ENCODE results near the gene MPP7. TPM values are rescaled to one million over a fixed set of nuclear protein-coding genes. Genes with fewer than 3 reads are reported as not detected.

MPP7 gene
- total and polyA plus RNA-seq, 3 donors from 2014 or later, result 9.7 to 22.7 (median 10.8) TPM

DNA sequence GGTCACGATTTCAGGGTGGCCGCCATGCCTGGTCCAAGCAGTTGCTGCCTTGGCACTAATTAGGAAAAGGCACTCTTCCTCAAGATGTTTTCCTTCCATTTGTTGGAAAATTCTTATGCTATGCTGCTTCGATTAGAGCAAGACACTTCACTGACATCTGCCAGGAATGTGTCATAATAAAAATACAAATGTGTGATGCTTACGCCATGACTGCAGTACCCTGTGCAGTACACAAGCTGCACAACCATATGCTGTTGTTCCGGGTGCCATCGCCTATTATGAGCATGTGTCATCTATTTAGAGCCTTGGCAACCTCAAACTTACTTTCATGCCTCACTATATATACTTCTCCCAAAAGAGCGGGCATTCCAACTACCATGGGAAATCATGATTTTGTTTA lies 14.9 kb upstream of the MPP7 start:
- DNase-seq, result no peak
- 89 to 91% methylated on average over 7 of the region's 7 CpGs for WGBS, 2 donors
- H3K36me3 ChIP-seq (ENCODE audit: low read depth, missing control alignments), result no peaks in the 10 kb centered on the region
- no peaks in the 10 kb centered on the region for H3K27me3 ChIP-seq
- no peak overlapping the region for H3K27ac ChIP-seq
- H3K9me3 ChIP-seq, result no peaks in the 10 kb centered on the region
- TF ChIP-seq, protein P1, sequence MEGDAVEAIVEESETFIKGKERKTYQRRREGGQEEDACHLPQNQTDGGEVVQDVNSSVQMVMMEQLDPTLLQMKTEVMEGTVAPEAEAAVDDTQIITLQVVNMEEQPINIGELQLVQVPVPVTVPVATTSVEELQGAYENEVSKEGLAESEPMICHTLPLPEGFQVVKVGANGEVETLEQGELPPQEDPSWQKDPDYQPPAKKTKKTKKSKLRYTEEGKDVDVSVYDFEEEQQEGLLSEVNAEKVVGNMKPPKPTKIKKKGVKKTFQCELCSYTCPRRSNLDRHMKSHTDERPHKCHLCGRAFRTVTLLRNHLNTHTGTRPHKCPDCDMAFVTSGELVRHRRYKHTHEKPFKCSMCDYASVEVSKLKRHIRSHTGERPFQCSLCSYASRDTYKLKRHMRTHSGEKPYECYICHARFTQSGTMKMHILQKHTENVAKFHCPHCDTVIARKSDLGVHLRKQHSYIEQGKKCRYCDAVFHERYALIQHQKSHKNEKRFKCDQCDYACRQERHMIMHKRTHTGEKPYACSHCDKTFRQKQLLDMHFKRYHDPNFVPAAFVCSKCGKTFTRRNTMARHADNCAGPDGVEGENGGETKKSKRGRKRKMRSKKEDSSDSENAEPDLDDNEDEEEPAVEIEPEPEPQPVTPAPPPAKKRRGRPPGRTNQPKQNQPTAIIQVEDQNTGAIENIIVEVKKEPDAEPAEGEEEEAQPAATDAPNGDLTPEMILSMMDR (IDR thresholded peaks at IDR 0.05), result no peak
- no peak for TF ChIP-seq POLR2A (IDR thresholded peaks at IDR 0.05)
- intact Hi-C loops (cut with DNase I; ENCODE audit: low total_unique reads), result no loop called here
- H3K4me1 ChIP-seq, result no peaks in the 10 kb centered on the region
- no peak overlapping the region for H3K4me3 ChIP-seq

DNA sequence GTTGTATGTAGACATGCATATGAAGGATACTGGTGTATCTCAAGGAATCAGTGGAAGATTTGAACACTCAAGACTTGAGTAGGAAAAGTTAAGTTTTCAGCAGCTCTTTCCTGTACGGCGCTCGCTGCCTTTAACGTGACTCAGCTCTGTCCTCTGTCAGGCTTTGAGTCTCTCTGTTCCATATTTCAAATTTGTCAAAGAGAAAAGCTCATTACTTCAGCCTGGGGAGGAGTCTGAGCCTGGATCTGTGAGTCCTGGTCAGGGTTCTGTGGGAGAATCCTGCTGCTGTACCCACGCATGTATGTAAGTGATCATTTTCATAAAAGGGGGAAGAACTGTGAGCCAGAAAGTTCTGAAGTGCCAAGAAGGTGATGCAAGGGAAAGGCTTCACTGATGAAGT lies 13.8 kb upstream of the MPP7 start:
- no peaks in the 10 kb centered on the region for H3K36me3 ChIP-seq (ENCODE audit: low read depth, missing control alignments)
- WGBS, 2 donors, result 87 to 89% methylated on average over 5 of the region's 5 CpGs
- no peak overlapping the region for H3K4me3 ChIP-seq
- no peaks in the 10 kb centered on the region for H3K4me1 ChIP-seq
- intact Hi-C loops (cut with DNase I; ENCODE audit: low total_unique reads), result no loop called here
- no peak overlapping the region for H3K27ac ChIP-seq
- TF ChIP-seq, protein P1 (IDR thresholded peaks at IDR 0.05), result no peak
- TF ChIP-seq POLR2A (IDR thresholded peaks at IDR 0.05), result no peak
- DNase-seq, result no peak
- no peaks in the 10 kb centered on the region for H3K9me3 ChIP-seq
- no peaks in the 10 kb centered on the region for H3K27me3 ChIP-seq

DNA sequence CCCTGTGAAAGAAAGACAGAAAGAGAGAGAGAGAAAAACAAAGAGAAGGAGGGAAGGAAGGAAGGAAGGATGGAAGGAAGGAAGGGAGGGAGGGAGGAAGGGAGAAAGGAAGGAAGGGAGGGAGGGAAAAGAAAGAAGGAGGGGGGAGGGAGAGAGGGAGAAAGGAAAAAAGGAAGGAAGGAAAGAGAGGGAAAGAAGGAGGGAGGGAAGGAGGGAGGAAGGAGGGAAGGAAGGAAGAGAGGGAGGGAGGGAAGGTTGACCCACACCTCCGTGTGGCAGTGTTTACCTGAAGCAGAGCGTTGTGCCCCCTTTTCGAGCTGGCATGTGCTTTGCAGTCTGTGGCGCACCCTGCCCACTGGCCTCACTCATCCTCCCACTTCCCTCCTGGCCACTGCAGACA lies 12.3 kb upstream of the MPP7 start:
- WGBS, 2 donors, result 57 to 60% methylated on average over 4 of the region's 4 CpGs
- H3K36me3 ChIP-seq (ENCODE audit: low read depth, missing control alignments), result no peaks in the 10 kb centered on the region

DNA sequence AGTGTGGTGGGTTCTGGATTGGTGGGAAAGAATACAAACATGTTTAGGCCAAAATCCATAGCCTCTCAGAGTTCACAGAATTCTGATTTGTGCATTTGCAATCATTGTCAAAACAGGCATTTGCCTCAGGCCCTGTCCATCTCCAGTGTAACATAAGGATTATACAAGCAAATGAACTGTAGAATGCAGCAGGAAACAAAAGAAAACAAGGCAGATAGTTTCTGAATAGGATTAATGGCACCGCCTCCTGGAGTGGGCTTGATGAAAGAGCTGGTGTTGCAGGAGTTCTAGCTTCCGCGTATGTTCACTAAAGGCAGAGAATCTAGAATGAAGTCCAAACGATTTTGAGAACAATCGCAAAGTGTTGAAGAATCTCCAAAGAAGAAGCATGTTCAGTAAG lies 11.3 kb upstream of the MPP7 start:
- Histone ChIP-seq H3K4me3 (no peak overlapping the region), H3K4me1 (no peaks in the 10 kb centered on the region), H3K36me3 (ENCODE audit: low read depth, missing control alignments) (no peaks in the 10 kb centered on the region), H3K27ac (no peak overlapping the region), H3K9me3 (no peaks in the 10 kb centered on the region), H3K27me3 (no peaks in the 10 kb centered on the region)
- intact Hi-C loops (cut with DNase I; ENCODE audit: low total_unique reads), result no loop called here
- TF ChIP-seq, protein P1 (IDR thresholded peaks at IDR 0.05), result no peak
- no peak for TF ChIP-seq POLR2A (IDR thresholded peaks at IDR 0.05)
- WGBS, 2 donors, result 76 to 90% methylated on average over 5 of the region's 5 CpGs
- DNase-seq, result no peak

More for the DNA sequence above, 12.3 kb upstream of the MPP7 start:
- no peak for TF ChIP-seq POLR2A (IDR thresholded peaks at IDR 0.05)
- TF ChIP-seq, protein P1 (IDR thresholded peaks at IDR 0.05), result no peak
- Histone ChIP-seq H3K27me3 (no peaks in the 10 kb centered on the region), H3K27ac (no peak overlapping the region), H3K9me3 (no peaks in the 10 kb centered on the region), H3K4me1 (no peaks in the 10 kb centered on the region), H3K4me3 (no peak overlapping the region)
- no peak for DNase-seq
- intact Hi-C loops (cut with DNase I; ENCODE audit: low total_unique reads), result no loop called here

DNA sequence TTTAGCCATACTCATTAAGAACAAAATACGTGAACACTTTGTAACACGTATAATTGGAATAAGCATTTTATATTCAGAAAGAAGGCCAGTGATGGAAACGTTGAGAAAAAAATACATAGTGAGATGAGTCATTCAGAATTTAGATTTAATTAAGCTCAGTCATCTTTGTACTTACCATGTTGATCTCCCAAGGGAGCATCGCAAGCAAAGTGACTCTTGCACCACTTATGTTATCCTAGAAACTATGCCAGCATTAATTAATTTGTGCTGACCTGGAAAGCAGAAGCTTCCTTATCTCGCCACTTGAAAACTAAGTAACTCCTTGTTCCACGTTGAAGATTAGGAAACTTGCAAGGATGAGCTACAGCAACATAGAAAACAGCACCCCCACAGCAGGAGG lies 9.7 kb upstream of the MPP7 start:
- intact Hi-C loops (cut with DNase I; ENCODE audit: low total_unique reads), result no loop called here
- no peak for DNase-seq
- Histone ChIP-seq H3K36me3 (ENCODE audit: low read depth, missing control alignments) (no peaks in the 10 kb centered on the region), H3K27me3 (no peaks in the 10 kb centered on the region), H3K27ac (no peak overlapping the region), H3K4me1 (no peaks in the 10 kb centered on the region), H3K4me3 (no peak overlapping the region), H3K9me3 (no peaks in the 10 kb centered on the region)
- 19 to 24% methylated on average over 6 of the region's 6 CpGs for WGBS, 2 donors
- TF ChIP-seq POLR2A (IDR thresholded peaks at IDR 0.05), result no peak
- TF ChIP-seq, protein P1 (IDR thresholded peaks at IDR 0.05), result no peak

Measured in testis (tissue), 3 donors.